GM19372 (cell line): Measurements from ENCODE around the gene REEP6.
"Not testable (repeated sequence)": the region's sequence is repeated elsewhere in the genome, so short reads cannot be mapped to it uniquely, and the experiment has no call there.

Experiments
- ATAC-seq: cut with Tn5 transposase; IDR thresholded peaks from one replicate; pipeline ENCODE4 v1.9.1; 2021; ENCODE audit warnings: mild to moderate bottlenecking, low read depth, moderate library complexity; ENCODE audit not compliant: unreplicated experiment

Gene REEP6

GRCh38 chr19:1505991-1506881 lies 15.3 kb downstream of the REEP6 start:
- no peak for ATAC-seq

- no peak for ATAC-seq
Observed at GRCh38 chr19:1507192-1507660, 16.2 kb downstream of the REEP6 start.

- ATAC-seq, result no peak
Observed at GRCh38 chr19:1507763-1508506, 17.0 kb downstream of the REEP6 start.

GRCh38 chr19:1508507-1508856 lies 17.5 kb downstream of the REEP6 start:
- no peak for ATAC-seq

GRCh38 chr19:1509602-1510441 lies 18.8 kb downstream of the REEP6 start:
- no peak for ATAC-seq

GRCh38 chr19:1510442-1510806 lies 19.4 kb downstream of the REEP6 start:
- ATAC-seq, result no peak

- no peak for ATAC-seq
Observed at GRCh38 chr19:1510807-1511206, 19.8 kb downstream of the REEP6 start.

- ATAC-seq, result no peak
Observed at GRCh38 chr19:1511318-1512317, 20.6 kb downstream of the REEP6 start.

GRCh38 chr19:1512671-1513498 lies 21.9 kb downstream of the REEP6 start, which contains the start of gene ADAMTSL5:
ADAMTSL5 (minus strand) TSS chr19:1513019; CDS start chr19:1510943, 2,076 bp downstream.
- ATAC-seq, result no peak

GRCh38 chr19:1513499-1514294 lies 22.7 kb downstream of the REEP6 start:
- ATAC-seq, result no peak

GRCh38 chr19:1514295-1514661 lies 23.3 kb downstream of the REEP6 start:
- ATAC-seq, result no peak

GRCh38 chr19:1514986-1515721 lies 24.2 kb downstream of the REEP6 start:
- ATAC-seq, result no peak

GRCh38 chr19:1516395-1516753 lies 25.4 kb downstream of the REEP6 start:
- no peak for ATAC-seq

GRCh38 chr19:1518471-1518870 lies 27.5 kb downstream of the REEP6 start:
- ATAC-seq, result no peak

- not testable (repeated sequence) for ATAC-seq
Observed at GRCh38 chr19:1519802-1520201, 28.8 kb downstream of the REEP6 start.

GRCh38 chr19:1520203-1520780 lies 29.3 kb downstream of the REEP6 start:
- no peak for ATAC-seq

- no peak for ATAC-seq
Observed at GRCh38 chr19:1521636-1522035, 30.7 kb downstream of the REEP6 start.
